Stimulated activated CD8-positive, alpha-beta memory T cell treated with anti-CD3 and anti-CD28 coated beads, Interleukin-7, amount 100 ng/mL, for 24 hours (primary cell): ENCODE measurements around the gene PRPF19.

Experiments
- DNase-seq: peaks from one replicate; pipeline ENCODE4 v3.0.0-alpha.2; 2020; ENCODE audit warnings: low read depth

The PRPF19 gene

GRCh38 chr11:60872961-60873524 lies 33.3 kb downstream of the PRPF19 start:
- no peak for DNase-seq

GRCh38 chr11:60872124-60872960 lies 34.0 kb downstream of the PRPF19 start:
- no peak for DNase-seq

GRCh38 chr11:60871378-60872061 lies 34.9 kb downstream of the PRPF19 start:
- DNase-seq = no peak

GRCh38 chr11:60870733-60871377 lies 35.5 kb downstream of the PRPF19 start:
- DNase-seq = no peak

- DNase-seq = no peak
These were observed 36.1 kb downstream of the PRPF19 start for GRCh38 chr11:60870276-60870675.

GRCh38 chr11:60869451-60869825 lies 36.9 kb downstream of the PRPF19 start:
- no peak for DNase-seq

GRCh38 chr11:60868682-60869450 lies 37.5 kb downstream of the PRPF19 start:
- DNase-seq = no peak

- no peak for DNase-seq
These were observed 38.3 kb downstream of the PRPF19 start for GRCh38 chr11:60867871-60868681.

GRCh38 chr11:60866911-60867870 lies 39.2 kb downstream of the PRPF19 start, which contains the start of gene ZP1:
Gene ZP1 (plus strand): TSS chr11:60867542. CDS start chr11:60867562, 20 bp downstream.
- no peak for DNase-seq

GRCh38 chr11:60864856-60865513 lies 41.4 kb downstream of the PRPF19 start:
- no peak for DNase-seq

GRCh38 chr11:60863550-60864521 lies 42.5 kb downstream of the PRPF19 start:
- no peak for DNase-seq

- no peak for DNase-seq
These were observed 44.2 kb downstream of the PRPF19 start for GRCh38 chr11:60862171-60862570.

- no peak for DNase-seq
These were observed 45.4 kb downstream of the PRPF19 start for GRCh38 chr11:60860943-60861342.

GRCh38 chr11:60859616-60860250 lies 46.7 kb downstream of the PRPF19 start:
- DNase-seq = no peak

GRCh38 chr11:60858731-60859464 lies 47.5 kb downstream of the PRPF19 start:
- DNase-seq = no peak

GRCh38 chr11:60858236-60858635 lies 48.1 kb downstream of the PRPF19 start:
- DNase-seq = no peak
